HG03432 (cell line): ENCODE data around the gene RMDN2.
A peak's percentile ranks its signal among the peaks of the same experiment; 100 is the strongest.
"Not testable (repeated sequence)": the region's sequence is repeated elsewhere in the genome, so short reads cannot be mapped to it uniquely, and the experiment has no call there.

Source experiments
- ATAC-seq: cut with Tn5 transposase; IDR thresholded peaks from one replicate; pipeline ENCODE4 v1.9.1; 2021; ENCODE audit warnings: mild to moderate bottlenecking, moderate library complexity; ENCODE audit not compliant: unreplicated experiment

The RMDN2 gene

GRCh38 chr2:37928377-37928776, 3.3 kb downstream of the RMDN2 start:
- ATAC-seq = no peak

- not testable (repeated sequence) for ATAC-seq
These were observed 5.3 kb downstream of the RMDN2 start for GRCh38 chr2:37930392-37930791.

DNA sequence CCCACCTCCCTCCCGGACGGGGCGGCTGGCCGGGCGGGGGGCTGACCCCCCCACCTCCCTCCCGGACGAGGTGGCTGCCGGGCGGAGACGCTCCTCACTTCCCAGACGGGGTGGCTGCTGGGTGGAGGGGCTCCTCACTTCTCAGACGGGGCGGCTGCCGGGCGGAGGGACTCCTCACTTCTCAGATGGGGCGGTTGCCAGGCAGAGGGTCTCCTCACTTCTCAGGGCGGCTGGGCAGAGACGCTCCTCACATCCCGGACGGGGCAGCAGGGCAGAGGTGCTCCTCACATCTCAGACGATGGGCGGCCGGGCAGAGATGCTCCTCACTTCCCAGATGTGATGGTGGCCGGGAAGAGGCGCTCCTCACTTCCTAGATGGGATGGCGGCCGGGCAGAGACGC, 7.8 kb downstream of the RMDN2 start:
- not testable (repeated sequence) for ATAC-seq

GRCh38 chr2:37934591-37935513, 9.8 kb downstream of the RMDN2 start:
- peak; percentile 91 for ATAC-seq

GRCh38 chr2:37937568-37937967, 12.5 kb downstream of the RMDN2 start:
- ATAC-seq = not testable (repeated sequence)

DNA sequence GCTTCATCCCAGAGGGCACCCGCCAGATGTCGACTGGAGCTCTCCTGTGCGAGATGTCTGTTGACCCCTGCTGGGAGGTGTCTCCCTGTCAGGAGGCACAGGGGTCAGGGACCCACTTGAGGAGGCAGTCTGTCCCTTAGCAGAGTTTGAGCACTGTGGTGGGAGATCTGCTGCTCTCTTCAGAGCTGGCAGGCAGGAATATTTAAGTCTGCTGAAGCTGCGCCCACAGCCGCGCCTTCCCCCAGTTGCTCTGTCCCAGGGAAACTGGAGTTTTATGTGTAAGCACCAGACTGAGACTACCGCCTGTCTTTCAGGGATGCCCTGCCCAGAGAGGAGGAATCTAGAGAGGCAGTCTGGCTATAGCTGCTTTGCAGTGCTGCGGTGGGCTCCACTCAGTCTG, 16.2 kb downstream of the RMDN2 start:
- not testable (repeated sequence) for ATAC-seq

- ATAC-seq = no peak
These were observed 19.2 kb downstream of the RMDN2 start for GRCh38 chr2:37944268-37944667.

GRCh38 chr2:37947306-37947705, 22.2 kb downstream of the RMDN2 start:
- no peak for ATAC-seq

- ATAC-seq = not testable (repeated sequence)
These were observed 37.1 kb downstream of the RMDN2 start for GRCh38 chr2:37962018-37962739.

DNA sequence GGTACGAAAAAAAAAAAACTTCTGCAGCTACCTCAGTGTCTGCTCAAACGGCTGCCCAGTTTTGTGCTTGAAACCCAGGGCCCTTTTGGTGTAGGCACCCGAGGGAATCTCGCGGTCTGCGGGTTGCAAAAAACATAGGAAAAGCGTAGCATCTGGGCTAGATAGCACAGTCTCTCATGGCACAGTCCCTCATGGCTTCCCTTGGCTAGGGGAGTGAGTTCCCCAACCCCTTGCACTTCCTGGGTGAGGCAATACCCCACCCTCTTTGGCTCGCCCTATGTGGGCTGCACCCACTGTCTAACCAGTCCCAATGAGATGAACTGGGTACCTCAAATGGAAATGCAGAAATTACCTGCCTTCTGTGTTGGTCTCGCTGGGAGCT, 37.6 kb downstream of the RMDN2 start:
- not testable (repeated sequence) for ATAC-seq

DNA sequence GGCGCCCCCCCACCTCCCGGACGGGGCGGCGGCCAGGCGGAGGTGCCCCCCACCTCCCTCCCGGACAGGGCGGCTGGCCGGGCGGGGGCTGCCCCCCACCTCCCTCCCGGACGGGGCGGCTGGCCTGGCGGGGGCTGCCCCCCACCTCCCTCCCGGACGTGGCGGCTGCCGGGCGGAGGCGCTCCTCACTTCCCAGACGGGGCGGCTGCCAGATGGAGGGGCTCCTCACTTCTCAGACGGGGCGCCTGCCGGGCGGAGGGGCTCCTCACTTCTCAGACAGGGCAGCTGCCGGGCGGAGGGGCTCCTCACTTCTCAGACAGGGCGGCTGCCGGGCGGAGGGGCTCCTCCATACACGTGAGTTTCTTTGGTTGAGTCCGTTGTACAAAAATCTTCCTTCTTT, 38.8 kb downstream of the RMDN2 start:
- ATAC-seq = not testable (repeated sequence)

DNA sequence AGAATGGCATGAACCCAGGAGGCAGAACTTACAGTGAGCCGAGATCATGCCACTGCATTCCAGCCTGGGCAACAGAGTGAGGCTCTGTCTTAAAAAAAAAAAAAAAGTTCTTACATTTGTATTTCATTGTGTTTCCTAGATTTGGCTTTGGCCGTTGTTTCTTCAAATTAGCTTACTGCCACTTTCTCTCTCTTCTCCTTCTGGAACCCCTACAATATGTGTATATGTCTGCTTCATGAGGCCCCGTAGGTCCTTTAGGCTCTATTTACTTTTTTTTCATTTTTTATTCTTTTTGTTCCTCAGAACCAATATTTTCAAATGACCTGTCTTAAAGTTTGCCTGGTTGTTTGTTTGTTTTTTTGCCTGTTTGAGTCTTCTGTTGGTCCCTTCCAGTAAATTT, 41.2 kb downstream of the RMDN2 start:
- ATAC-seq = no peak

GRCh38 chr2:37969731-37970130, 44.6 kb downstream of the RMDN2 start:
- no peak for ATAC-seq

- no peak for ATAC-seq
These were observed 46.9 kb downstream of the RMDN2 start for GRCh38 chr2:37971971-37972370.

DNA sequence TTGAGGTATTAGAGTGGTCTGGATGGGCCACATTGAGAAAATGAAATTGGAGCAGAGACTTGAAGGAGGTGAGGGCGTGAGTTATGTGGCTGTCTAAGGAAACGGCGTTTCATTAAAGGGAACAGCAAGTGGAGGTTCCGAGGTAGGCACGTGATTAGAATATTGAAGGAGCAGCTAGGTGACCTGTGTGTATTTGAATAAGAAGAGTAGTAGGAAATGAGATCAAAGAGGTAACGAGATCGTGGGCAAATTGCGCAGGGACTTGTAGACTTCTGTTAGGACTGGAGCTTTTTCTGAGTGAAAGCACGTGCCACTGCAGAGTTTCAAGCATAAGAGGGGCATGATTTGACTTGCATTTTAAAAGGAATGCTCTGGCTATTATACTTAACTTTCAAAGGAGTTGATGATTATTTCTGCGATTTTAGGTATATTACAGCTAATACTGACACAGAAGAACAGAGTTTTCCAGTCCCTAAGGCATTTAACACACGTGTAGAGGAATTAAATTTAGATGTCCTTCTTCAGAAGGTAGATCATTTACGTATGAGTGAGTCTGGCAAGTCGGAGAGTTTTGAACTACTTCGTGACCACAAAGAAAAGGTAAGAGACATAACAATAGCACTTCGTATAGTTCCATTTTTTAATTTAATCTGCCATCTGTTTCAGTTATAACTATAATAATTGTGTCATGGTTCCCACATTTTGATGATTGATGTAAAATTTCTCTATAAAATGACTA, 48.7 kb downstream of the RMDN2 start:
- no peak for ATAC-seq

GRCh38 chr2:37975808-37976207, 50.7 kb downstream of the RMDN2 start:
- no peak for ATAC-seq

GRCh38 chr2:37976411-37976810, 51.3 kb downstream of the RMDN2 start:
- ATAC-seq = no peak

GRCh38 chr2:37982147-37982582, 57.1 kb downstream of the RMDN2 start:
- no peak for ATAC-seq

DNA sequence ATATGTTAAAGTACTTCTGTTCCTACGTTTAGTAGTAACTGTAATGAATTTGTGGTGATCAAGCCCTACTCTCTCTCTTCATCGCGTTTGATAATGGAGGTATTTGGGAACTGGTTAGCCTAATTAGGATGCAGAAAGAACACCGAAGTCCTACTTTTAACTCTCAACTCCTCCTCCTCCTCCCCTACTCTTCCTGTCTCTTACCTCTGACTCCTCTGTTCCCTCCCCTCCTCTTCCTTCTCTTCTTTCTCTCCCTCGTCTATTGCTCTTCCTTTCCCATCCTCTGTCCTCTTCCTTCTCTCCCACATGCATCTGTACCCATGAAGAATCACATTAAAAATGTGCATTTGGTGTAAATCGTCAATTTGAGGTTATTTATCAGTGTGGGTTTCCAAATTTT, 57.8 kb downstream of the RMDN2 start:
- ATAC-seq = no peak

DNA sequence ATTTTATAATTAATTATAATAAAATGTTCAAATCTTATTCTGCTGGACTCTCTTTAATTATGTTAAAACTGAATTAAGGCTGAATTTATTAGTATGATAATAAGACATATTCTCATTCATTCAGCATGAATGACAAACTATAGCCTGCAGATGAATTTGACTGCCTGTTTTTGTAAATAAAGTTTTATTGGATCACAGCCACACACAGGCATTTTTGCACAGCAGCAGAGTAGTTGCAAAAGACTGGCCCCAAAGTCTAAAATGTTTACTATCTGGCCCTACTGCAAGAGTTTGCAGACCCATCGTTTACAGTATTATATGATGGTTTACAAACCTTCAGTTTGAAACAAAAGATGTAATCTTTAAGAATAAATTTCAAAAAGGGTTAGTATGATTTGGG, 58.6 kb downstream of the RMDN2 start:
- ATAC-seq = no peak

DNA sequence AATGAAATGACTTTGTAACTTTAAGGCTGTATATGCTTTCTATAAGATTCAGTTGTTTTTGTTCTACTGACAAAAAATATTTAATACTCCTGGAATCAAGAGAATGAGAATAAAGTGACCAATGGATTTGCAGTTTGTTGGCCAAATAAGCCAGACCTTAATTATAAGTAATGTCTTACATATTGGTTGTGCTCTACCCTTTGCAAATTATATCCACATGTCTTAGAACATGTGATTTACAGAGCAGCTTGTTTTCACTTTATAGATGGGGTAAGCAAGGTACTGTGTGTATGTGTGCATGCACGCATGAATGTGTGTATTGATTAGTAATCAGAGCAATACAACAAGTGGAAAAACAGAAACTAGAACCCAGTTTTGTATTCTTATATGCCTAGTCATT, 59.1 kb downstream of the RMDN2 start:
- no peak for ATAC-seq
